GM12874 (cell line): ENCODE data around the gene TEC.
A peak's percentile ranks its signal among the peaks of the same experiment; 100 is the strongest.

Experiments
- CTCF ChIP-seq: IDR thresholded peaks from 2 replicates; pipeline ENCODE4 v1.5.1; 2011; ENCODE audit warnings: low read depth, mild to moderate bottlenecking, control low read depth, low read length, moderate library complexity; ENCODE audit not compliant: insufficient read depth

The TEC gene

GRCh38 chr4:48130100-48130499, 139.5 kb downstream of the TEC start:
- no peak for TF ChIP-seq CTCF

DNA sequence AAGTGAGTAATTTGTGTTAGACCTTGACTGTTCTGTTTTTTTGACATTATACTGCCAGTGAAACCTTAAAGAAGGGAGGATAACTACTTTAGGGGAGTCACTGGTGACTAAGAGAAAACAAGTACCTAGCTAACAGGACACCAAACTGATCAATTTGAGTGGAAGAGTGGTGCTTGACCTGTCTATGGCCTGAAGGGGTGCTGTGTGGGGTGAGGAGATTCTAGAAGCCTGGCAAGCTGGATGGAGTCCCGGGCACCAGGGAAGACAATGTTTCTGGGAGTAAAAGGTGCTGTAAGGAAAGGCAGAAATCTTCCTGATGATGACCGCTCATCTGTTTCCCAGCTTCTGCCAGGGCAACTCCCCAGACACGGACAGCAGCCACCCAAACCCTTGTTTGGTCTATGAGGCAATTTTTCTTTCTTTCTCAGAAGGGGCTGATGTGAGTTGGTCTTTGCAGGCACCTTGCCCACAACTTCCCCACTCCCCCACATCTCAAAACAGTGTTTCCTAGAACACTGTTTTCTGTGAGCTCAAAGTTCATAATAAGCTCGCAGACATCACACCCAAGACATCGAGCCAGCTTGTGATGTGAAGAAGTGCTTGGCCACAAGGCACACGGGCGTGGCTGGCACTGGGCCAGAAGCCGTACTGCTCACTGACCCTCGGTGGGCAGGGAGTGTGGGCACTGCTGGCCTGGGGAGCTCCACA, 140.2 kb downstream of the TEC start:
- TF ChIP-seq CTCF: peak; percentile 21; the same call in 1 of the 2 replicates

DNA sequence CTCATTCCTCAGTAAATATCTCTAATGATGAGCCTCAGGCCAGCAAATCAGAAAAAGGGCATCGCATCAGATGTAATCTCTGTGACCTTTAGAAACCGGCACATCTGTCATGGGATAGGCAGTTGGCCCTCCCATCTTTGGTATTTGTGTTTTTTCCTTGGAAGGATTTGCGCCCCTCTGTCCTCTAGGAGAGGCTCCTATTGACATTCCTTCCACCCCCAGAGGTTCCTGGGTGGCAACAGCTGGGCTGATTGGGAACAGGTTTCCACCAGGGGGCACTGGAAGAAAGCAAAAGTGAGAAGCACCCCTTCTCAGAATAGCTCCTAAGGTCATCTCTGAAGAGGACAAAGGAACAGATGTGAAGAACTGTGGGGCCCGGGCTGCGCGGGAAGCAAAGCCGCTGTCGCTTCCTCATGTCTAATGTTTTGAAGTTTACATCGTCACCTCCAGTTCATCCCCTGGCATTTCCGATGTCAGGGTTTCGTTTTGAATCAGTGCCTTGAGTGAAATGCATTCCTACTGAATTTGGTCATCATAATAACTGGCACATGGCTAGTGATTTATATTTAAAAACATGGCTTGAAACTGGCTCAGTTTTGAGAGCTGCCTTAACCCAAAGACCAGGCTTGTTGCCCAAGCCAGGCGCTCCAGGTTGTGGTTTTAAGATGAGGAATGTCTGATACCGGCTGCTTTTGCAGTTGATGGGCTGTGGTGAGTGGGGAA, 141.8 kb downstream of the TEC start:
- peak; percentile 47; the same call in 1 of the 2 replicates for TF ChIP-seq CTCF

- no peak for TF ChIP-seq CTCF
These were observed 142.4 kb downstream of the TEC start for GRCh38 chr4:48127231-48127630.

- TF ChIP-seq CTCF: no peak
These were observed 143.0 kb downstream of the TEC start for GRCh38 chr4:48126621-48127020.

- TF ChIP-seq CTCF: no peak
These were observed 144.8 kb downstream of the TEC start for GRCh38 chr4:48124870-48125269.

GRCh38 chr4:48122756-48123155, 146.9 kb downstream of the TEC start:
- TF ChIP-seq CTCF: no peak
